WTC11 (cell line): ENCODE measurements around the gene MEGF8. TPM values are rescaled to one million over a fixed set of nuclear protein-coding genes. Genes with fewer than 3 reads are reported as not detected.
A peak's percentile ranks its signal among the peaks of the same experiment; 100 is the strongest.

Experiments used
- ATAC-seq: fragments of 200-7000 bp; cut with Tn5 transposase; 2 replicates; pipeline ENCODE4 v1.10.0; 2021; ENCODE audit warnings: mild to moderate bottlenecking, moderate library complexity
- CTCF ChIA-PET: fragments of 300-600 bp; sonication (Branson Sonifier 250); formaldehyde crosslinking; loops from one replicate; lab custom pipeline; 2021; ENCODE audit warnings: antibody characterized with exemption; lab: Charles Lee
- POLR2A ChIA-PET: fragments of 350-600 bp; sonication (Branson Sonifier 250); formaldehyde crosslinking; loops from one replicate; lab custom pipeline; 2021; ENCODE audit warnings: antibody characterized with exemption; lab: Charles Lee
- DNase-seq: peaks from one replicate; pipeline ENCODE4 v3.0.0; 2021; ENCODE audit warnings: low spot score
- H3K27ac Mint-ChIP-seq: 2 replicates; pipeline ENCODE4 v1.8.0; 2021; ENCODE audit warnings: mixed read lengths
- H3K27me3 Mint-ChIP-seq: 2 replicates; pipeline ENCODE4 v1.8.0; 2021; ENCODE audit warnings: low read depth, mild to moderate bottlenecking, moderate library complexity, mixed read lengths
- H3K36me3 Mint-ChIP-seq: 2 replicates; pipeline ENCODE4 v1.8.0; 2021; ENCODE audit warnings: mixed read lengths
- H3K4me1 Mint-ChIP-seq: 2 replicates; pipeline ENCODE4 v1.8.0; 2022; ENCODE audit warnings: mixed read lengths
- H3K4me3 Mint-ChIP-seq: 2 replicates; pipeline ENCODE4 v1.8.0; 2021; ENCODE audit warnings: mild to moderate bottlenecking, moderate library complexity, mixed read lengths
- H3K9me3 Mint-ChIP-seq: 2 replicates; pipeline ENCODE4 v1.8.0; 2021; ENCODE audit warnings: mixed read lengths
- ESRRA ChIP-seq: sonication (generic); formaldehyde crosslinking; IDR thresholded peaks from 2 replicates; pipeline ENCODE4 v1.8.1; 2022; ENCODE audit warnings: mild to moderate bottlenecking, missing genetic modification reagents, borderline replicate concordance
- GTF2I ChIP-seq: fragments of 250-450 bp; sonication (Bioruptor Pico); conservative IDR thresholded peaks from 2 replicates; pipeline ENCODE4 v1.4.0; 2021; ENCODE audit warnings: mild to moderate bottlenecking
- NR2C2 ChIP-seq: sonication (generic); formaldehyde crosslinking; IDR thresholded peaks from 2 replicates; pipeline ENCODE4 v1.8.0; 2022; ENCODE audit warnings: mild to moderate bottlenecking, missing genetic modification reagents
- OVOL2 ChIP-seq: fragments of 250-450 bp; sonication (Bioruptor Pico); IDR thresholded peaks from 2 replicates; pipeline ENCODE4 v1.9.0; 2021; ENCODE audit warnings: mild to moderate bottlenecking, borderline replicate concordance
- RELA ChIP-seq: sonication (generic); formaldehyde crosslinking; IDR thresholded peaks from 2 replicates; pipeline ENCODE4 v1.8.1; 2022; ENCODE audit warnings: missing genetic modification reagents, mild to moderate bottlenecking, borderline replicate concordance
- SMAD4 ChIP-seq: sonication (generic); formaldehyde crosslinking; IDR thresholded peaks from 2 replicates; pipeline ENCODE4 v1.8.0; 2022; ENCODE audit warnings: mild to moderate bottlenecking, missing genetic modification reagents
- ZBTB21 ChIP-seq: sonication (generic); formaldehyde crosslinking; IDR thresholded peaks from 2 replicates; pipeline ENCODE4 v1.8.1; 2023; ENCODE audit warnings: mild to moderate bottlenecking, missing genetic modification reagents, borderline replicate concordance
- ZNF396 ChIP-seq: fragments of 250-450 bp; sonication (Bioruptor Pico); IDR thresholded peaks from 2 replicates; pipeline ENCODE4 v1.8.0; 2021; ENCODE audit warnings: mild to moderate bottlenecking, moderate library complexity, borderline replicate concordance
- ZNF416 ChIP-seq: fragments of 250-450 bp; sonication (Bioruptor Pico); IDR thresholded peaks from 2 replicates; pipeline ENCODE4 v1.9.0; 2021; ENCODE audit warnings: mild to moderate bottlenecking, inconsistent platforms
- total RNA-seq: library from RNA; stranded (reverse); gene quantifications from 3 replicates; pipeline ENCODE4 v1.2.3, GENCODE V29; 2021
- TF ChIP-seq, protein P1 (sequence below): sonication (generic); formaldehyde crosslinking; IDR thresholded peaks from 2 replicates; pipeline ENCODE4 v1.8.1; 2022; ENCODE audit warnings: mild to moderate bottlenecking, moderate library complexity, missing genetic modification reagents
- TF ChIP-seq, protein P2 (sequence below): sonication (generic); formaldehyde crosslinking; IDR thresholded peaks from 2 replicates; pipeline ENCODE4 v1.8.1; 2023; ENCODE audit warnings: mild to moderate bottlenecking, missing genetic modification reagents
- TF ChIP-seq, protein P3 (sequence below): sonication (generic); formaldehyde crosslinking; IDR thresholded peaks from 2 replicates; pipeline ENCODE4 v1.8.1; 2023; ENCODE audit warnings: mild to moderate bottlenecking, missing genetic modification reagents, moderate library complexity
- TF ChIP-seq, protein P4 (sequence below): sonication (generic); formaldehyde crosslinking; IDR thresholded peaks from 2 replicates; pipeline ENCODE4 v1.8.0; 2022; ENCODE audit warnings: mild to moderate bottlenecking, missing genetic modification reagents
- TF ChIP-seq, protein P5 (sequence below): fragments of 250-450 bp; sonication (Bioruptor Pico); IDR thresholded peaks from 2 replicates; pipeline ENCODE4 v1.9.0; 2021; ENCODE audit warnings: mild to moderate bottlenecking
- TF ChIP-seq, protein P6 (sequence below): sonication (generic); formaldehyde crosslinking; IDR thresholded peaks from 2 replicates; pipeline ENCODE4 v1.8.0; 2022; ENCODE audit warnings: mild to moderate bottlenecking, missing genetic modification reagents
- TF ChIP-seq, protein P7 (sequence below): fragments of 250-450 bp; sonication (Bioruptor Pico); IDR thresholded peaks from 2 replicates; pipeline ENCODE4 v1.9.0; 2021; ENCODE audit warnings: moderate library complexity, mild to moderate bottlenecking, inconsistent platforms, borderline replicate concordance
- TF ChIP-seq, protein P8 (sequence below): sonication (generic); formaldehyde crosslinking; IDR thresholded peaks from 2 replicates; pipeline ENCODE4 v1.8.1; 2022; ENCODE audit warnings: mild to moderate bottlenecking, missing genetic modification reagents, moderate library complexity, borderline replicate concordance

The MEGF8 gene
- total RNA-seq, 1 experiment from 2014 or later = 42.1 TPM

DNA sequence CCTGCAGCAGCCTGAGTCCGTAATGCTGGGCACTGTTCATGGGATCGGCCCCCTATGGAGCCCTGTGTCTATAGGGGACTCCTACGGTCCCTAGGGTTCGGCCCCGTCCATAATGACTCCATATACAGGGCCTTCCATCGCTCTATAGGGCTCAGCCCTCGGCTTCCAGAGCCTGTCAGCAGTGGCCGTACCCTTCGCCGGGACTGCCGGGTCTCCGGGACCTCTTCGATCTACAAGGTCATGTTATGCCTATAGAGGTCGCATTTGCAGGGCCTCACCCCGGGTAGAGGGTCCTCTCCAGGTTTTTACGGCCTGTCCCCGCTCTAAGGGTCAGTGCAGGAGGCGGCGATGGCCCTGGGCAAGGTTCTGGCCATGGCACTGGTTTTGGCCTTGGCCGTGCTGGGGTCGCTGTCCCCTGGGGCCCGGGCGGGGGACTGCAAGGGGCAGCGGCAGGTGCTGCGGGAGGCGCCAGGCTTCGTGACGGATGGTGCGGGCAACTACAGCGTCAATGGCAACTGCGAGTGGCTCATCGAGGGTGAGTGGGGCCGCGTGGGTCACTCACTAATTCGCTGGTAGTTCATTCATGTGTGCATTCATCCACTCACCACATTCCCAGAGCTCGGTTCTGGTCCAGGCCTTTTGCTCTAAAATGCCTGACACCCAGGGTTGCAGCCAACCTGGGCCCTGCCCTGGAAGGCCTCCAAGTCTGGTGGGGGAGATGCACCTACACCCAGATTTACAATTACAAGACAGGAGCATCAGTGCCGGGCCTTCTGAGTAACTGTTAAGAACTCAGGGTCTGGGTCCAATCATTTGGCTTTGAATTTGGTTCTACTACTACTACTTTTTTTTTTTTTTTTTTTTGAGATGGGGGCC is 699 bp downstream of the MEGF8 start:
- ATAC-seq = peak; percentile 2
- H3K4me3 Mint-ChIP-seq = peak overlapping the region; percentile 95
- TF ChIP-seq, protein P1, sequence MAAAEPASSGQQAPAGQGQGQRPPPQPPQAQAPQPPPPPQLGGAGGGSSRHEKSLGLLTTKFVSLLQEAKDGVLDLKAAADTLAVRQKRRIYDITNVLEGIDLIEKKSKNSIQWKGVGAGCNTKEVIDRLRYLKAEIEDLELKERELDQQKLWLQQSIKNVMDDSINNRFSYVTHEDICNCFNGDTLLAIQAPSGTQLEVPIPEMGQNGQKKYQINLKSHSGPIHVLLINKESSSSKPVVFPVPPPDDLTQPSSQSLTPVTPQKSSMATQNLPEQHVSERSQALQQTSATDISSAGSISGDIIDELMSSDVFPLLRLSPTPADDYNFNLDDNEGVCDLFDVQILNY (CRISPR knock-in tag) = peak; percentile 7; the same call in 1 of the 2 replicates
- TF ChIP-seq ZNF396 (CRISPR knock-in tag) (no peak), OVOL2 (no peak), SMAD4 (CRISPR knock-in tag) (0 out of 2 replicates have a peak, but pooled peaks have one; percentile 32), RELA (CRISPR knock-in tag) (peak; percentile 43; the same call in 1 of the 2 replicates), NR2C2 (CRISPR knock-in tag) (no peak), ZBTB21 (CRISPR knock-in tag) (no peak)
- TF ChIP-seq, protein P2, sequence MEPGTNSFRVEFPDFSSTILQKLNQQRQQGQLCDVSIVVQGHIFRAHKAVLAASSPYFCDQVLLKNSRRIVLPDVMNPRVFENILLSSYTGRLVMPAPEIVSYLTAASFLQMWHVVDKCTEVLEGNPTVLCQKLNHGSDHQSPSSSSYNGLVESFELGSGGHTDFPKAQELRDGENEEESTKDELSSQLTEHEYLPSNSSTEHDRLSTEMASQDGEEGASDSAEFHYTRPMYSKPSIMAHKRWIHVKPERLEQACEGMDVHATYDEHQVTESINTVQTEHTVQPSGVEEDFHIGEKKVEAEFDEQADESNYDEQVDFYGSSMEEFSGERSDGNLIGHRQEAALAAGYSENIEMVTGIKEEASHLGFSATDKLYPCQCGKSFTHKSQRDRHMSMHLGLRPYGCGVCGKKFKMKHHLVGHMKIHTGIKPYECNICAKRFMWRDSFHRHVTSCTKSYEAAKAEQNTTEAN (CRISPR knock-in tag) = no peak
- peak; percentile 52 for DNase-seq
- no peaks in the 10 kb centered on the region for H3K36me3 Mint-ChIP-seq
- ChIA-PET CTCF (no interaction called here), POLR2A (no interaction called here)
- H3K4me1 Mint-ChIP-seq = peaks cover 27% of the 10 kb centered on the region
- H3K27me3 Mint-ChIP-seq = peaks cover 31% of the 10 kb centered on the region
- H3K9me3 Mint-ChIP-seq = no peaks in the 10 kb centered on the region
- H3K27ac Mint-ChIP-seq = no peak overlapping the region

DNA sequence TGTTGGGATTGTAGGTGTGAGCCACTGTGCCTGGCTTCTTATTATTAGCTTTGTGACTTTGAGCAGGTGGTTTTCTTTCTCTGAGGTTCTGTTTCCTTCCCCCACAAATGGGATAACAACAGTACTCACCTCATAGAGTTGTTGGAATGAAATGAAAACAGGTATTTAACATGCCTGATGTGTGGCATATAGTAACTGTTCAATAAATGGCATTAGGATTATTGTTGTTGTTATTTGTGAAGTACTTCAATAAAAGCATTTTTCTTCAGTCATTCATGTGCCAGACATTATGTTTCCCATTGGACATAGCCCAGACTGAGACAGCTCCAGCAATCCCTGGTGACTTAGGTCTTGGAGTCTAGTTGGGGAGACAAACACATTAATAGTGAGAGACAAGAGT is 1.5 kb downstream of the MEGF8 start:
- TF ChIP-seq, protein P3, sequence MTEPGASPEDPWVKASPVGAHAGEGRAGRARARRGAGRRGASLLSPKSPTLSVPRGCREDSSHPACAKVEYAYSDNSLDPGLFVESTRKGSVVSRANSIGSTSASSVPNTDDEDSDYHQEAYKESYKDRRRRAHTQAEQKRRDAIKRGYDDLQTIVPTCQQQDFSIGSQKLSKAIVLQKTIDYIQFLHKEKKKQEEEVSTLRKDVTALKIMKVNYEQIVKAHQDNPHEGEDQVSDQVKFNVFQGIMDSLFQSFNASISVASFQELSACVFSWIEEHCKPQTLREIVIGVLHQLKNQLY (CRISPR knock-in tag) = no peak
- TF ChIP-seq, protein P4, sequence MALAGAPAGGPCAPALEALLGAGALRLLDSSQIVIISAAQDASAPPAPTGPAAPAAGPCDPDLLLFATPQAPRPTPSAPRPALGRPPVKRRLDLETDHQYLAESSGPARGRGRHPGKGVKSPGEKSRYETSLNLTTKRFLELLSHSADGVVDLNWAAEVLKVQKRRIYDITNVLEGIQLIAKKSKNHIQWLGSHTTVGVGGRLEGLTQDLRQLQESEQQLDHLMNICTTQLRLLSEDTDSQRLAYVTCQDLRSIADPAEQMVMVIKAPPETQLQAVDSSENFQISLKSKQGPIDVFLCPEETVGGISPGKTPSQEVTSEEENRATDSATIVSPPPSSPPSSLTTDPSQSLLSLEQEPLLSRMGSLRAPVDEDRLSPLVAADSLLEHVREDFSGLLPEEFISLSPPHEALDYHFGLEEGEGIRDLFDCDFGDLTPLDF (CRISPR knock-in tag) = no peak
- no peak for TF ChIP-seq ZBTB21 (CRISPR knock-in tag)
- TF ChIP-seq, protein P5, sequence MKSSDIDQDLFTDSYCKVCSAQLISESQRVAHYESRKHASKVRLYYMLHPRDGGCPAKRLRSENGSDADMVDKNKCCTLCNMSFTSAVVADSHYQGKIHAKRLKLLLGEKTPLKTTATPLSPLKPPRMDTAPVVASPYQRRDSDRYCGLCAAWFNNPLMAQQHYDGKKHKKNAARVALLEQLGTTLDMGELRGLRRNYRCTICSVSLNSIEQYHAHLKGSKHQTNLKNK (CRISPR knock-in tag) = no peak
- TF ChIP-seq, protein P6, sequence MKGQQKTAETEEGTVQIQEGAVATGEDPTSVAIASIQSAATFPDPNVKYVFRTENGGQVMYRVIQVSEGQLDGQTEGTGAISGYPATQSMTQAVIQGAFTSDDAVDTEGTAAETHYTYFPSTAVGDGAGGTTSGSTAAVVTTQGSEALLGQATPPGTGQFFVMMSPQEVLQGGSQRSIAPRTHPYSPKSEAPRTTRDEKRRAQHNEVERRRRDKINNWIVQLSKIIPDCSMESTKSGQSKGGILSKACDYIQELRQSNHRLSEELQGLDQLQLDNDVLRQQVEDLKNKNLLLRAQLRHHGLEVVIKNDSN = no peak
- no peak for TF ChIP-seq ESRRA (CRISPR knock-in tag)
- TF ChIP-seq, protein P7, sequence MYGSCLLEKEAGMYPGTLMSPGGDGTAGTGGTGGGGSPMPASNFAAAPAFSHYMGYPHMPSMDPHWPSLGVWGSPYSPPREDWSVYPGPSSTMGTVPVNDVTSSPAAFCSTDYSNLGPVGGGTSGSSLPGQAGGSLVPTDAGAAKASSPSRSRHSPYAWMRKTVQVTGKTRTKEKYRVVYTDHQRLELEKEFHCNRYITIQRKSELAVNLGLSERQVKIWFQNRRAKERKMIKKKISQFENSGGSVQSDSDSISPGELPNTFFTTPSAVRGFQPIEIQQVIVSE (CRISPR knock-in tag) = no peak
- TF ChIP-seq, protein P8, sequence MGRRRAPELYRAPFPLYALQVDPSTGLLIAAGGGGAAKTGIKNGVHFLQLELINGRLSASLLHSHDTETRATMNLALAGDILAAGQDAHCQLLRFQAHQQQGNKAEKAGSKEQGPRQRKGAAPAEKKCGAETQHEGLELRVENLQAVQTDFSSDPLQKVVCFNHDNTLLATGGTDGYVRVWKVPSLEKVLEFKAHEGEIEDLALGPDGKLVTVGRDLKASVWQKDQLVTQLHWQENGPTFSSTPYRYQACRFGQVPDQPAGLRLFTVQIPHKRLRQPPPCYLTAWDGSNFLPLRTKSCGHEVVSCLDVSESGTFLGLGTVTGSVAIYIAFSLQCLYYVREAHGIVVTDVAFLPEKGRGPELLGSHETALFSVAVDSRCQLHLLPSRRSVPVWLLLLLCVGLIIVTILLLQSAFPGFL (CRISPR knock-in tag) = no peak
- no peak for TF ChIP-seq GTF2I (CRISPR knock-in tag)
- no peak for TF ChIP-seq ZNF416
- TF ChIP-seq RELA (CRISPR knock-in tag) = no peak
- H3K27ac Mint-ChIP-seq = no peak overlapping the region; the same call in 1 of the 2 replicates
- DNase-seq = no peak
- H3K27me3 Mint-ChIP-seq = peaks cover 23% of the 10 kb centered on the region
- peaks cover 27% of the 10 kb centered on the region for H3K4me1 Mint-ChIP-seq
- CTCF ChIA-PET = interaction anchor here (2.0 kb wide), 1 partner anchor 16 kb away, joined by 12 read pairs; no protein-coding TSS in a partner anchor
- no peak for ATAC-seq
- no peaks in the 10 kb centered on the region for H3K36me3 Mint-ChIP-seq
- H3K9me3 Mint-ChIP-seq = no peaks in the 10 kb centered on the region
- H3K4me3 Mint-ChIP-seq = peak overlapping the region; percentile 95
- POLR2A ChIA-PET = no interaction called here
